Stimulated activated CD4-positive, alpha-beta T cell treated with anti-CD3 and anti-CD28 coated beads, Interleukin-12 subunit alpha, Interleukin-12 subunit beta, amount 100 ng/mL, for 48 hours (primary cell): ENCODE data around the gene UCN2.

ENCODE experiments used
- DNase-seq, 3 donors: peaks; one replicate each; pipeline ENCODE4 v3.0.0-alpha.2; 2020; ENCODE audit warnings: low read depth in 2 of 3, low spot score in 1 of 3

The UCN2 gene

GRCh38 chr3:48563382-48563918, at the start of gene UCN2:
TSS of gene UCN2 (minus strand) at chr3:48563781. CDS start at chr3:48563124, 657 bp downstream.
- DNase-seq = no peak

GRCh38 chr3:48612309-48612708, 48.7 kb upstream of the UCN2 start:
- no peak for DNase-seq

GRCh38 chr3:48609088-48610005, 45.8 kb upstream of the UCN2 start, which contains the start of gene UQCRC1:
TSS of gene UQCRC1 (minus strand) at chr3:48609646. CDS start at chr3:48609620, 26 bp downstream.
- peak; percentile 79 to 89 (median 86) for DNase-seq

GRCh38 chr3:48607519-48607918, 43.9 kb upstream of the UCN2 start:
- DNase-seq = no peak

GRCh38 chr3:48601622-48601994, 38.0 kb upstream of the UCN2 start:
- no peak for DNase-seq

- no peak for DNase-seq
These were observed 37.4 kb upstream of the UCN2 start for GRCh38 chr3:48600711-48601621.

- no peak for DNase-seq
These were observed 36.1 kb upstream of the UCN2 start for GRCh38 chr3:48599509-48600285.

GRCh38 chr3:48599077-48599501, 35.5 kb upstream of the UCN2 start:
- no peak for DNase-seq

GRCh38 chr3:48598323-48599076, 34.9 kb upstream of the UCN2 start:
- no peak for DNase-seq

- DNase-seq = no peak
These were observed 33.8 kb upstream of the UCN2 start for GRCh38 chr3:48597408-48597800.

GRCh38 chr3:48596676-48597407, 33.3 kb upstream of the UCN2 start:
- no peak for DNase-seq

- DNase-seq = no peak
These were observed 32.6 kb upstream of the UCN2 start for GRCh38 chr3:48596157-48596556.

- DNase-seq = no peak
These were observed 32.0 kb upstream of the UCN2 start for GRCh38 chr3:48595526-48596121.

- no peak for DNase-seq
These were observed 31.5 kb upstream of the UCN2 start, which contains the start of gene COL7A1 for GRCh38 chr3:48595075-48595525. TSS of gene COL7A1 (minus strand) at chr3:48595329. CDS start at chr3:48595159, 170 bp downstream.

- DNase-seq = no peak
These were observed 31.0 kb upstream of the UCN2 start for GRCh38 chr3:48594417-48595049.

- DNase-seq = no peak
These were observed 29.8 kb upstream of the UCN2 start for GRCh38 chr3:48593337-48593736.

GRCh38 chr3:48592519-48593087, 29.0 kb upstream of the UCN2 start:
- DNase-seq = no peak
